NCI-H510A treated with DMSO at 0.1 percent for 48 hours (cell line): ENCODE measurements around the gene AMMECR1.
A peak's percentile ranks its signal among the peaks of the same experiment; 100 is the strongest.

ENCODE experiments used
- DNase-seq: peaks from one replicate; lab custom pipeline; 2025; lab: John Stamatoyannopoulos, UW

Gene AMMECR1

DNA sequence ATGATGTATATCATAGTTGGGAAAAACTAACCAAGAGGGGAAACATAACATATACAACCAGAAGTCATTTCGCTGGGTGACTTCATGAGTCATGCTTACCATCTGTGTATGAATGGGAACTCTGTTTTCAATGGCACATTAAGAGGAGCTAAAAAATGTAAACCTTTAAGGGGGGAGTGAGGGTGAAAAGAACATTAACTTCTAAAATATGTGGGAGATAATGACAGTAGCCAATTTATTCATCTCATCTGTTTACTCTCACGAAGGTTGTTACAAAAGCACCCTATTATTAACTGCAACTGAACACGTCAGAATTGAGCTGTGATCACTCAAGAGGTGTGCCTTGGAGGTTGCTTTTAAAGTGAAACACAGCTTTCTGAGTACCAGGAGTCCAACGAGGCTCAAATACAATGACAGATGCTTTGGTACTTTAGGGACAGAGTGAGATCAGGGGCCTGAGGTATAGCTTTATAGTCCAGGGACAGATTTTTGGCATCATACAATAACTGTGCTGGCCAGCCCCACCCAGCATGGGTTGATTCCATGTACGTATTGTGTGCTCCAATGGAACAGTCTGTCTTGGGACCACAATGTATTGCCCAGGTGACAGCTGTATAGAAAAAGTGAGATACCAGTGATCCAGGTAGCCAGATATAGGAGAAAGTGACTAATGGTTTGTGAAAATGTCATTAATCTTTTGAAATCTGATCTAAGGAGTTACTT is 107.3 kb downstream of the AMMECR1 start:
- DNase-seq = no peak

DNA sequence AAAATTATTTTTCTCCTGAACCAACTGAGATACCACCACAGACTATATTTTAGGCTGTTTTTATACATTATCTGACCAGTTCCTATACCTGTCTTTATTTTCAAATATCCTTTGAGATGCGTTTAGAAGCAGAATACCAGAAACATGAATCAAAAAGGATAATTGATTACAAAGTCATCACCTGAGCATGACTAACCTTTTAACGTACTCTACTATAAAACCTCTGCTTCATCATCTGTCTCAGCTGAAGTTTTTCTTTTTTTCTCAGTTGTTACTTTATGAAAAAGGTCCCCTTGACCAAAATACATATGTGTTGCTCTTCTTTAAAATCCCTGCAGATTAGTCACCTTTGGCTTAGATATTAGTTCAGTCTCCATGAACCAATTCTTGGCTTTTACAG is 109.8 kb downstream of the AMMECR1 start:
- no peak for DNase-seq

DNA sequence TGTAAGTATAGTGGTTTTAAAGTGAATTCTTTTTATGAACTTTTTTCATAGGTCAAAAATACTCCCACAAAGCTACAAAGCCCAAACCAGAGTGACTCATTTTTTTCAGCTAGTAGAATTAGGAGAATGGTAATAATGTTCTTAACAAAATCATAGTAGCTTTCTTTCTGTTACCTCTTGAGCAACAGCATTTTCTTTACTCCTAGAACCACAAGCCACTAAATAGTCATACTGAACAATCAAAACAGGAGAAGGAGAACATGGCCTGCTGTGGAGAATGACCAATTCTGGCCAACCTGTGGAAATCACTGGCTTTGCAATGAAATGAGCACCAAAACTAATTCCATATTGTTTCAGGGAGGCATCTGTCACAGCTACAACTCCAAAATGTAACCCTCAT is 112.9 kb downstream of the AMMECR1 start:
- DNase-seq = no peak

DNA sequence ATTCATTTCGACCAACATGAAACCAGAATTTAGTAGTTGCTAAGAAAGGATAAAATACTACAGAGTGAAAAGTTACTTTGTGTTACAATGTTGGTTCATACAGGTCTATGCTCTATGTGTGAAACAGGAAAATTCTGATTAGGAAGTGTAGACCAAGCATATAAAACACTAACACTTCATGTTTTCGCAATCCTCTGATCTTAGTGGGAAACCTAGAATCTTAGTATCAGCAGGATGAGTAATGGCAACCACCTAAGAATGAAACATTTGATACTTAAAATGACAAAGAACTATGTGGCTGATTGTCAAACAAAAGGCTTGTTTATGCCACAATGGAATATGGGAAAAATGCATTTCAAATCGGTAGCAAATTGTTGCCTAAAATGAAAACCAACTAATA is 116.1 kb downstream of the AMMECR1 start:
- no peak for DNase-seq

DNA sequence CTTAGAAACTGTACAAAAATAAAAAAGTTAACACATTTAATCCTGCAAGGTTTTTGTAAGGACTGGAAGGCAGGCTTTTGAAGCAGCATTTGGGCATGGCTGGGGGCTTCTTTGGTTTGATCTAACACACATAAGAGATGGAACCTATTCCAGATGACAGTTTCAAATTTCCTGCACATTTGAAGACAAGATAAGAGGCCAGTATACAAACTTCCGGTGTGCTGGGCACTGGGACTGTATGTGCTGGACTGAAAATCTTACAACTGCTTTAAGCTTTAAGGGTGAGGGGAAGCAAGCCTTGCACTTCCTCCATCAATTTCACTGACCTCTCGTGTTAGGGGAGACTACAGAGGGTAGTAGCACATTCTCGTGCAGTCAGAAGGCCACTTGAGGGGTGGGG is 122.9 kb downstream of the AMMECR1 start:
- no peak for DNase-seq

DNA sequence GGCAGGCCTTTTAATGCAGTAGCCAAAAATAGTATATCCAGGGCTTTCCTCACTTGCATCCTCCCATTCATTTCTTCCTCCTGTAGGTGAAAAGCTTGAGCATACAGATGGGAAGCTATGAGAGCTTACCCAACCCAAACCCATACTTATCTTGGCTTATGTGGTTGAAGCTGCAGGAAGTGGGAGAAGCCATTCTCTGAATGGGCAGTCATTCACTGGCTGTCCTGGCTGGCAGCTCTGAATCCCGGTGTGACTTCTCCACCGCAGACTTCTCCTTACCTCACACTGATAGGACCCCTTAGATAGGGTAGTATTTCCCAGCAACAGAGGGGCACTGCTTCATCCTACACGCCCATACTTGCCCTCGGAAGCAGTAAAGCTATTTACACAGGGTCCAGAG is 125.4 kb downstream of the AMMECR1 start:
- no peak for DNase-seq

DNA sequence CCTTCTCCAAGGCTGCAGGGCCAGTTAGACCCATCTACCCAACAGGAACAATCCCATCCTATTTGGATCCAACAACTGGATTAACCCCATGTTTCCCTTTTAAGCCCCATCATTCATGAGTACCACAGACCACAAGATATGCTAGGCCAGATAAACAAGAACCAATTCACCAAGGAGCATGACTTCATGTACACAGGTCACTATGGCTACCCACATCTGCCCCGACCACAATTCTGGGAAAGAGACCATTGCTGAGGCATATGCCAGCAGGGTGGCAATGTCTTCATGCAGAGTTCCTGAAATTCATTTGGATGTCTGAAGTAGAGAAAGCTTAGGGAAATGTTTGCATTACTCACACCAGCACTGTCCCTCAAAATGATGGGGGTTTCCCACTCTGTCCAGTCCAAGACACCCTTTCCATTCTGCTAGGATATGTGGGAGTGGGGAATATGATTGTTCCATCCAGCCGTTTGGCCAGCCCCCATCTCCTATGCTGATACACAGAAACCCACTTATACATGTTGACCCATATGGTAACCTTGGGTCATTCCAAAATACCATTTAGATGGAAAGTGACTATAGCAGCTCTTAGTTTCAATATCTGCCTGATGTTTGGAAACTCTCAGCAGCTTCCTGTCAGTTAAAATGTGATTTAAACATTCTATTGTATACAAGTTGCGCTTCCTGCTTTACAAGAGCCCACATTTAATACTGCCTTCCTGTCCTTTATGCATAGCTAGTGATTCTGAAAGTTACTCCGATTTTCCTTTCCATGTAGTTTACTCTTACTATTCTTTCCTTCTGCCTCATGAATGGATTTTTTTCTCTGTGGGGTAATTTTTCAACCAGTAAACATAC is 129.0 kb downstream of the AMMECR1 start:
- no peak for DNase-seq

DNA sequence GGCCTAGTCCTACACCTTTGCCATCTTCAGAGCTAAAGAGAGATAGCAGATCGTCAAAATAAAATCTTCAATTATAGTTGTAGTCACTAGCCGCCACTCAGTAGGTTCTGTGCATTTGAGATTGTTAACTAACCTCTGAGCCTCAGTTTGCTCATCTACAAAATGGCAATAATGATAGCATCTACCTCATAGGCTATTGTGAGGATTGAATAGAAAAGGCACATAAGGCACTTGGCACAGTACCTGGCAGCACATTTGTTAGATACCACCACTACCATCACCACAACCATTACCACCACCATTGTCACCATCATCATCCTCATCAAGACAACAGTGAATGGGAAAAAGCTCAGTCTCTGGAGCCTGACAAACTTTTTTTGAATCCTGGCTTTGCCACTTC is 134.6 kb downstream of the AMMECR1 start:
- DNase-seq = no peak

DNA sequence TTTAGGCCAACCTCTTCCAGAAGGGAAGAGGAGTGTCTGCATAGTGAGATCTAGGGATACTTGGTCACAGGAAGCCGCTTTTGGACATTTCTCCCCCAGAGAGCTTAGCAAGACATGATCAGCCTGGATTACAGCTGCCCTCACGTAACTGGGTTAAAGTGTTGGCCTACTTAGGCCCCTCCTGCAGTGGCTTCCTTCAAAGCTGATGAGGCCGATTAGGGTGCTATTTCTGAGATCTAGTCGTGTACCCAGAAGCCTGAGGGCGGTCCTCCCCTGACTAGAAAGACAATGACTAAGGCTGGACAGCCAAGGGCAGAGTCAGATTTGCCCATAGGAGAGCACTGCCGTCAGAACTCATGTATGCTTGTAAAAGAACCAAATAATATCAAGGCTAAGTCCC is 135.0 kb downstream of the AMMECR1 start:
- DNase-seq = no peak

DNA sequence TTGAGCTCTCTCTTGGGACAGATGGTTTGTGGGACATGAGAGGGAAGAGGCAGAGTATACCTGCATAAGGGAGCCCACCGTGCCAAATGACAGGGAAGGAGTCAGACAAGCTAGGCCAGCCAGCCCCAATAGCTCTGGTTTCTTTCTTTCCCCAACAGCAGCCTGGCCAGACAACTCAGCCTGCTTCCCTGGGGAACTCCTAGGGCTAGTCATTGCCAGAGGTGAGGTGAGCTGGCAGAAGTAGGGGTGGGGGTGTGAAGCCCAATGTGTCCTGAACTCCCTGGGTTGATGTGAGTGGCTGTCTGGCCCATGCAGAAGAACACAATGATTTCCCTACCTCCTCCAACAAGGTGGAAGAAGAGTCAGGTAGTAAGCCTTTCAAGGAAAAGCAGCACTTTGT is 135.5 kb downstream of the AMMECR1 start:
- DNase-seq = no peak

DNA sequence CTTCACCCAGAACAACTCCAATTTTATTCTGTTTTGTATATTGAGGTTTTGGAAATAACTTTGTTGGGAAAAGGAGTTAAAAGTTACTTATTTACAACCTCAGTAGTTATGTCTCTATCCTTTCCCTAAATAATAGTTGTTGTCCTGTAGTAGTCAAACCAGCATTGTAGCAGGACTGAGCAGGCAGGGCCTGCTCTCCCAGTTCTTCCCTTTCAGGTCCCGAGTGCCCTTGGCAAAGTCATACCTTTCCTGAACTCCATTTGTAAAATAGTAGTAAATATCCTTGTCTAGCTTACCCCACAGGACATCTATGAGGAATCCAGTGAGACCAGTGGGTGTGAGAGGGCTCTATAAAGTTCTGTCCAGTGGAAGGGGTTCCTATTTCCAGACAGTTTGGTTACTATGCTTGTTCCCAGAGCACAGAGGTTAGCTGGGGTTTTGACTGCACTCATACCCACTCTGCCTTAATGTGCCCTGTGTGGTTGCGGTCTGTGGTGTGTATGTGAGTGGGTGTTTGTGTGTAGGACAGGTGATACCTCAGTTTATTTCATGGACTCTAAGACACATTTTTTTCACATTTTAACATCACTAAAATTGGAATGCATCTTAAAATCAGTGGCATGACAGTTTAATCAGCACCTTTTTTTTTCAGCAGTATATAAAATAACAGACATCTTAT is 136.3 kb downstream of the AMMECR1 start:
- no peak for DNase-seq

DNA sequence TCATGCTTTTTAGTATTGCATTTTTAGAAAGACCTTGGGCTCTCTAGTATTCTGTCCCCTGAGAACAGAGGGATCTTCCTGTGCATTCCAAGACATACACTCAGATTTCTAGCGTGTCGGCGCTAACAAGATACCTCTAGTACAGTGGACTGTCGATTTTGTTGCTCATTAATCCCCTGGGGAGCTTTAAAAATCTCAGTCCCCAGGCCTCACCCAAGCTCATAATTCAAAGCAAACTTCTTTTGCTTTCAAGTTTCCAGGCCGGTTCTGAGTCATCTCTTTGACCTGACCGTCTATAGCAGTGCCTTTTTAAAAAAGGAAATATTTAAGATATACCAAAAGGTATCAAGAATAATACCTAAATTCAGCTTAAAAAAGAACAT is 137.0 kb downstream of the AMMECR1 start:
- no peak for DNase-seq

DNA sequence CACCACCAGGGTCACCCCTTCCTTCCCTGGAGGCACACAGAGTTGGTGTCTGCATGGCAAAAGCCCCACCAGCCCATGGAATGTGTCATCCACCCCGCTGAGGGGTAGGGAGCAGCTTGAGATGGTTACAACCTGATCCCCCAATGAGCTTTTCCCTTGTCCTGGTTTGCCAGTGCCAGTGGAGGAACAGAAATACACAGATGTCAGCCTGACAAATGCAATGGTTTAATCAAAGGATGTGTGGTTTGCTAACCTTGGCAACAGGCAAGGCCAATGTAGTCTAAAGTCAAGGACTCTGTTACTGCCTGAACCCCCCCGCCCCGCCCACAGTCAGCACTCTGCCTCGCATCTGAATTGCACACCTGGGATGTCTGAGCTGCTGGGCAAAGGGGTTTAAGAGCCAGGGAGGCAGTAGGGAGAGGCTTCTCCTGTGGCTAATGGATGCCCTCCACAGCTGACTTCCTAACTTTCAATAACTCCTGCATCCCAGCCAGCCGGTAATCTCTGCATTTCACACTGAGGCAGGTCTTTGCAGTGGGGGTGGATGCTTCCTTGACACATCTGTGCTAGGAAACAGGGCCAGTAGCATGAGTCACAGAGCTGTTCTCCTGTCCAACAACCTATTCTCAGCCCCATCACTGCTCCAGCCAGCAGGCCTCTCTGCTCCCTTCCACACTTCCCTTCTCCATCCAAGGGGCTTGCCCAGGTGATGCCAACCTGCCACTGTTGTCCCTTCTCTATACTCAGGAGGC is 137.5 kb downstream of the AMMECR1 start:
- no peak for DNase-seq

DNA sequence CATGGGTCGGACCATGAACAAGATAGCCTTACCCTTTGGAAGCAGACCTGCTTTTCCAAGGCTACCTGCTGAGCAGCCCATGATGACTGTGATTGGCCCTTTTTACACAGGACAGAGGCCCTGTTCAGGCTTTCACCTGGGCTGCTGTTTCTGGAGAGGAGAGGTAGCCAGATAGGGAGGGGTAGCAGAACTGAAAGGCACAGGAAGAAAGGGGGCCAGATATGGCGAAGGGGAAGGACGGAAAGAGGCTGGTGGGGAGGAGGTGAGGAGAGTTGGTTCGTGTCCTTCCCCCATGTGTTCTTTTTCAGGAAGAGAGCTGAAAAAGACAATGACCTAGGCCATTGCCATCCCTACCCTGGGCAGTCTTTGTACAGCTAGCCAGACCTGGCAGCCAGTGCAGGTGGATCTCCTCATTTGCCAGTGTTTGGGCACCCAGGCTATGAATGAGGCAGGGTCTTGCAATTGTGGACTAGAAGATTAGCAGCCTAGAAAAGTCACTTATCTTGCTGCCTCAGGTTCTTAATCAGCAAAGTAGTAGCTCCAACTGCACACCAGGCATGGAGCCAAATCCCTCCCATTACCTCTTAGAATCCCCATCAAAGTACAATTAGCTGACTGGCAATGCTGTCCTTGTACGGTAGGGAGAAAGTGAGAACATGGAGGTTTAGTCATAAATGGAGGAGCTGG is 139.6 kb downstream of the AMMECR1 start:
- DNase-seq = peak; percentile 1

DNA sequence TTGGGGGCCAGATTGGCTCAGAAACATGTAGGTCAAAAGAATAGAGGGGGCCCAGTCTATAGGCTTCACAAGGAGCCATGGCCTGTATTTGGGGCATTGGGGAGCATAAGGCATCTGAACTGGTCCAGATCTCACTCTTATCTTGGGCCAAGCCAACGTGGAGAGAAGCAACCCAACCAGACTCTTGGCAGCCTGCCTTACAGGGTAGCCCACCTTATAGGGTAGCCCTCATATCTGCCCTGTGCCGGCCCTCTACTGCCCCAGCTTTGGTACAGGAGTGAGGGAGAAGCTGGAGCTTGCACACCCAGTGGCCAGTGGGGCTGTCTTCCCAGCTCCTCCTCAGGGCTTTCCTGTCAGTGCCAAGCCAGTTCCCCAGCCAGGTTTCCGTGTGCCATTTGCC is 142.2 kb downstream of the AMMECR1 start:
- DNase-seq = no peak

DNA sequence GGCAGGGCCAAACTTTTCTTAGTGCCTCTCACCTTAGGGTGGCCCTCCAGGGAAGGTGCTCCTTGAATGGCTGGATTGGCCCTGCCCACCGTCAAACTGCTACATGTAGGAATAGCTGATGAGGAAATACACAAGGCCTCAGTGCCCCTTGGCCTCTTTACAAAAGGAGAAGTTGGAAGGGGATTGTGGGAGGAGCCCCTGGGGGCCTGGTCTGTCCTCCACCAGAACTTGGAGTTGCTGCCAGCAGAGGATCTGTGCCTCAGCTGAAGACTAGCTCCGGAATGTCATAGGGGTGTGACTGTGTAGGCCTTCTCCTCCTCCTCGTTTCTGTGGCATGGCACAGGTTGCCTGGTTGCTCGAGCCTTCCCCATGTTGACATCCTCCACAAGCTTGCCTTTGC is 142.7 kb downstream of the AMMECR1 start:
- DNase-seq = no peak

DNA sequence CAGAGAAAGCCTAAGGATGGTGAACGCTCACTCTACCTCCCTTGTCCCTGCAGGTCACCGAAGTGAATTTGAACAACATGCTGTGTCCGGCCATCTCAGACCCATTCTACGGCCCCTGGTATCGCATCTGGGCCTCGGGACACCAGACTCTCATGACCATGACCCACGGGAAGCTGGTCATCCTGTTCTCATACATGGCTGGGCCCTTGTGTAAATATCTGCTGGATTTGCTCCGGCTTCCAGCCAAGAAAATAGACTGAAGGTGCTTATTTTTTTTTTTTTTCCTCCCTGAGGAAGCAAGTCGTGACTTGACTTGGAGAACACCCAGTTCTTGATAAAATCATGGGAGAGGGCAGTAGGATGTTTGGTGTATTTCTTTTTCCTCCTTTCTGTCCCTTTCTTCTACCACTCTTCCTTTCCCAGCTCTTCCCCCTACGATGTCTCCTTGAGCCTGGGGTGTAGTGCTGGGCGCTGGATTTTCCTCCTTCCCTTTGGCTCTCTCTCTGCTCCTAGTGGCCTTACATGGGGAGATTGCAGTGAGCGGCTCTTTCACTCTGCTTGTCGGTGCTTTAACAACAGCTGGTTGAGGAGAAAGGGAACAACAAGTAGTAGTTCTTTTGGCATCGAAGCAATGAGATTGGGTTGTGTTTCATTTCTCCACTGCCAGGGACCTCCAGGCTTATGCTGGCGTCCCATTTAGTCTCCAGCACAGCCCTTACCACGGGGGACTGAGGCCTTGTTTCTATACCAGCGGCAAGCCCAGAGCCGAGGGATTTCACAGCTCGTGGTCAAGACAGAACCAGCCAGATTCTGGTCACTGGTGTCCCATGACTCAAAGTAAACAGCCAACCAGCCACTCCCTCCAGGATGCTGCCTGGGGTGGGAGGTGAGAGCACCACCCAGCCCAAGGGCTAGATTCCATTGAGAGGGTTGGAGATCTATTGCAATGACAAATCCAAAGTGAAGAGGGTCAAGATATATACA is 144.4 kb downstream of the AMMECR1 start:
- DNase-seq = no peak

DNA sequence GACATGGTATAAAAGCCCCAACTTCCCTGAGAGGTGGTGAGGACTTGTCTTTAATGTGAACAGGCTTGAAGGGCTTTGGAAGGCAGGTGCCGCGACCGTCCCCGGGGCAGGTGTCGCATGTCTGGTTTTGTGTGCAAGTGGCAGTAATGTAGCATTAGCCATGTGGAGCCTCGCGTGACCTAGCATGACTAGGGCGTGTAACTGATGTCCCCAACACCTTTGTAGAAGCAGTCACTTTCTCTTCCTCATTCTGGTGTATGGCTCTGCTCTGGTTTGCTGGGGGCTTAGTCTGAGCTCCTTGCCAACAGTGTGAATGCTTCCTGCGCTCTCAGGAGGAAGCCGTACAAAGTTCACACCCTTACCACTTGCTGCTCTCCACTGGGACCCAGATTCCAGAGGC is 145.7 kb downstream of the AMMECR1 start:
- no peak for DNase-seq

DNA sequence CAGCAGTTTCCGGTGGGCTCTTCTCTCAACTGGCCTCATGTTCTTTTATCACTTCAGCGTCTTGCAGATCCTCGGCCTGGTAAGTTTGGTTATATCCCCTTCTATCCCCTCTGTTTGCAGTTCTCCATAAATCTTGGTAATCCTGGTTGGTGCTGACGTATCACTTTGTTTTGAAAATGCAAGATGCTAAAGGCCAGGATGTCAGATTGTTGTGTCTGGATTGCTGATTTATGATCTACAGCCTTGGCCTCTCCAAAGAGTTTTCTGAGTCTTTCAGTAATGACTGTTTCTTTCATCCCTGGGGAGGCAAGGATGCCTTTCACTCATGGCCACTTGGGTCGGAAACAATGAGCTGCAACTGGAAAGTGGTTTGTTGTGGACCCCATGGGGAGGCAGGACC is 146.4 kb downstream of the AMMECR1 start:
- no peak for DNase-seq

DNA sequence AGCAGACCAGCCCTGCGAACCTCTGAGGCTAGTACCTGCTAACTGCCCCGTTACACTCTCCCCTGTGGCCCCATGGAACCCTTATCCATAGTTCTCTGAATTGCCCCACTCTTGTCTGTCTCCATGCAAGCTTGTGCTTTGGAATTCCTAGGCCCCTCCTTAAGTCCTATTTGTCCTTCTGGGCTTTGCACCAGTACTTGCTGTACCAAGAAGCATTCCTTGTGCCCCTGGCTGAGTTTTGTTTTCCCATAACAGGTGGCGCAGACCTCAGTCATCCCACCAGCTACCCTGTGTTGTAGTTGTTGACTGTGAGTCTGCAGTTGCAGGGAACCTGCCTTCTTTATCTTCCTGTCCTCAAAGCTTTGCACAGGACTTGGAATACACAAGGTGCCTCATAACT is 147.9 kb downstream of the AMMECR1 start:
- DNase-seq = no peak

DNA sequence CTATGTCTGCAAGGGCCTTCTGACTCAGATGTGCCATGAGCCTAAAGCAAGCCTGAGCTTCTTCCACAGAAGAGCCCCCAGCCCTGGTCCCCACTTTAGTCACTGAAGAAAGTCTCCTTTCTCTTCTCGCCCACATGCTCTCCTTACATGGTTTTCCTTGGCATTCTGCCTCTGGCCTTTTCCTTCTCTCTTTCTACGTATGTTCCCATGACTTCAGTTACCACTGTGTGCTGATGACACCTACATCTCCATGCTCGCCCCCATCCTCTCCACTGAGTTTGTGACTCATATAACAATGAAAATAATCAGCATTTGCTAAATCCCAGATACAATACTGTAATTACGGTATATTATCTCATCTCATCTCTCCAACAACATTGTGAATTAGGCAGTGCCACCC is 149.3 kb downstream of the AMMECR1 start:
- no peak for DNase-seq
